COR-L47 (cell line): ENCODE measurements around the gene SAMD4A.

Experiments
- DNase-seq: peaks from one replicate; lab custom pipeline; 2025; lab: John Stamatoyannopoulos, UW

Gene SAMD4A

DNA sequence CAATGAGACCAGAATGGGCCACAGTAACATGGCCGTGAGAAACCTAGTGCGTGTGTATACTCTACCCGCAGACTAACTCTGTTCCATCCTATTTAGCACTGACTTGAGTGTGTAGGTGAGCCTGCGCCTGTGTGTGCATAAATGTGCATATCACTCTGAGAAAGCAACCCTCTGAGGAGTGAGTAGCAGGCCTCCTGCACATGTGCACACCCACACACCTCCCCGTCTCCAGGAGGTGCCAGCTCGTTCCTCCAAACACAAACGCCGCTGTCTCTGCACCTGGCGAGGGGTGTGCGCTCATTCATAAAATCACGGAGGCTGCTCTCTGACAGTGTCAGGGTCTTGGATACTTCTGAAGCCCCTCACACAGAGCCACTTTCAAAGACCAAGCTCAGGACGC is 196.8 kb downstream of the SAMD4A start:
- no peak for DNase-seq

GRCh38 chr14:54766276-54767138 is 199.6 kb downstream of the SAMD4A start:
- no peak for DNase-seq

DNA sequence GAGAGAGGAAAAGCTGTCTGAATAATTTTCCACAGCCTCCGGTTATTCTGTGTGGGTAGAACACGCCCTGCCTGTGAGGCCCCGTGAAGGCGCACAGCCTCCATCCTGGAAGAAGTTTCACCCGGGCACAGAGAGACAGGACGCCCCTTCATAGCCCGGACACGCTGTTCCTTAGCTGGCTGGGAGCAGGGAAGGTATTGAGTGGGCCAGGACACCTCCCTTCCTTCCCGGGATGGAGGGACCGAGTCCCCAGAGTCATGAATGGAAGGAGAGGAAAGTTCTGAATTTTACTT is 200.2 kb downstream of the SAMD4A start:
- no peak for DNase-seq

DNA sequence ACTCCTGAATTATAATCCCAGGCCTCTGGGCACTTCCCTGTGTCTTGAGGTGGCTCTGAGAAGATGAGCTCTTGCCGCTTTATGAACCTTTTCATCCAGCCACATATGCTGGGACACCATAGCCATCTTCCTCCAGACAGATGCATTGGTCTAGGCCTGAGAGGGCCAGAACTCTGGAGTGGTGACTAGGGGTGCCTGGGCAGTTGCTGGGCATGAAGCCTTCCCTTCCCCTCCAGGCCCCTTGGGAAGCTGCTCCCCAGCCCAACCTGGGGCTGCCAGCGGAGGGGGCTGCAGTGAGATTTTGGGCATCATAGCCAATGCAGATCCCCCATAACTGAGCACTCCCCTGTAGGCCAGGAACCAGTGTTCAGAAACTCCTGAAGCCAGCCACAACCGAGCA is 200.5 kb downstream of the SAMD4A start:
- no peak for DNase-seq

DNA sequence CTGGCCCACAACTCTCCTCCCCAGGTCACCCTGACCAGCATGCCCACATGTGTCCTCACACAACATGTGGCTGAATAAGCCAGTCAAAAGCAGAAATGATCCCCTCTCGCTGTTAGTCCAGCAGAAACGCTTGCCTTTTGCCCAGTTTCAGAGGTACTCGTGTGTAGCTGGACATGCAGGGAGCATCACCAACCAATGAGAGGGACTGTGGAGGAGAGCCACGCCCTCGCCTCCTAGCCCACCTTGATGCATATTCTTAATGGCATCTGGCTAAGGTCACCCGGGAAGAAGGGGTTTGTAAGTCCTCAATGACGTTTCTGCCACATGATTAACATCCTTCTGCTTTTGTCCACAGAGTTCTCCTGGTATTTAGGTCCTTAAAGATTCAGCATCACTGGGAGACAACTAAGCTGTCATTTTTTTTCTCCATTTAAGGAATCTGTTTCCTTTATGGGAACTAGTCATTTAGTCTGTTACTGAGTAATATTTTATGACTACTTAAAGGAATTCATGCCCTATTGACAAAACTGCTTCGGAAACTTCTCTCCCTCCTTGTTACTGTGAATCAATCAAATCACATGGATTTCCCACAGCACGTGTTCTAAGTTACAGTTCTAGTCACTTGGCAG is 201.7 kb downstream of the SAMD4A start:
- no peak for DNase-seq

DNA sequence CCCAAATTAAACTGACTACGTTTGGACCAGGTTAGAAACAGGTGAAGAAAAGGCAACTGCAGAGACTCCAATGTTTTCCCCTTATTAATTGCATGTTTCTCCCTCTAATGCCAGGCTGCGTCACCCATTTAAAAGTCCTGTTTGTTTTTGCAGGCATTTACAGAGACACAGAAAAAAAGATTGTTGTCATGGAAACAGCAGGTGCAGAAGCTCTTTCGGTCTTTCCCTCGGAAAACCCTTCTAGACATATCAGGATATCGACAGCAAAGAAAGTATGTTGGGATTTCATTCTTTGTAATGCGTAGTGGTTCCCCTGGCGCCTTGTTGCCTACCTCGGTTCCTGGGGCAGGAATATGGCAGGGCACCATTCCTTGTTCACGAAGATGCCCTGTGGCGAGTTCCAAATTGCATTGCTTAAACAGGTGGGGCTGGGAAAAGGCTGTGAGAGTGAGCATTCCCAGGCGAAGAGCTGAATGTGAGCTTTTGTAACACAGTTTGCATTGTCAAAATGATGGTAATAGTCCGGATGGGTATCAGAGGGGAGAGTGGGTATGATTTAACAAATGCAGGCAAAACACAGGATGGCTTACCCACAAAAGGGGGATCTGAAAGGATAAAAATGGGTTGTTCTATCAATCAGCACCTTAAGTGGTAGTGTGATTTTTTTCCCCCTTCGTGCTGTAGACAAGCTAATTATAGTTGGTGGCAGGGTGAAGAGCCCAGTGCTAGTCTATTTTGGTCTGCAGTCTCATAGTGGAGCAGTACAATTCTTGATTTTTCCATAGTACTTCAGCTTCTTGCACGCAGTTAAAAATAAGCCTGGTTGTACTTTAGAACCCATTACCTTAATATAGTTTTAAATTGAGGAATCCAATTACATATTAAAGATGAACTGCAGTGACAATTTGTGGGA is 203.3 kb downstream of the SAMD4A start:
- DNase-seq: peak; percentile 78

GRCh38 chr14:54771411-54772027 is 204.6 kb downstream of the SAMD4A start:
- no peak for DNase-seq

GRCh38 chr14:54772451-54772881 is 205.5 kb downstream of the SAMD4A start:
- no peak for DNase-seq

DNA sequence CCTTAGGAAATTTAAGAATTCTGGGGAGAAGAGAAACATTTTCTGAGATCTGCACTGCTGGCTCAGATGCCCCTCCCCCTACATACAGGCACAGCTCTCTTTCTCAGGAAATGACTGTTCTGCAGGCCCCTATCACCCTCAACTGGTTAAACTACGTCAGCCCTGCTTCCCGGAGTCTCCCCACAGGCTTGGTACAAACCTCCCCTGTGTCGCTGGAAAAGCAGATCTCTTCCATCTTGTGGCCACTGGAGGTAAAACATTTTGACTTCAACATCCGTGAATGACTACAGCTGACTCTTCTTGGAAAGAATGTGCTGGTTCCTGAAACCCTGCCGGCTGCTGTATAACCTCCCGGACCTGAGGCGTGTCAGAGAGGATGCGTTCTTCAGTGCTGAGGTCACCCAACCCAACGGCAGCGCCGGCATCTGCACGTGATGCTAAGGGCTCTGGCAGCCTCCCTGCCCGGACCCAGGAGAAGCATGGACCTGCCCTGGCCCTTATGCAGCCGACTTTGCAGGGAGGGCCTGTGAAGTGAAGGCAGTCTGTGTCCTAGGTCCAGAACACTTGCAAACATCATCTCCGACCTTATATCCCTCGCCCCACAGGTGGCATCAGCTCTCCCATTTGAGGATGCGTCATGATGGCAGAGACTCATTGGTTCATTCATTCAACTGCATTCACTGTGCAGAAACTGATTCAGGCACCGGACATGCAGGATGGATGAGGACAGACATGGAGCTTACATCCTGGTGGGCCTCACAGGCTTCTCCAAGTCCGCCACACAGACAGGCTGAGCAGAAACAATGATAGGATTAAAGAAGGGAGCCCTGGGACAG is 206.5 kb downstream of the SAMD4A start:
- DNase-seq: peak; percentile 85

DNA sequence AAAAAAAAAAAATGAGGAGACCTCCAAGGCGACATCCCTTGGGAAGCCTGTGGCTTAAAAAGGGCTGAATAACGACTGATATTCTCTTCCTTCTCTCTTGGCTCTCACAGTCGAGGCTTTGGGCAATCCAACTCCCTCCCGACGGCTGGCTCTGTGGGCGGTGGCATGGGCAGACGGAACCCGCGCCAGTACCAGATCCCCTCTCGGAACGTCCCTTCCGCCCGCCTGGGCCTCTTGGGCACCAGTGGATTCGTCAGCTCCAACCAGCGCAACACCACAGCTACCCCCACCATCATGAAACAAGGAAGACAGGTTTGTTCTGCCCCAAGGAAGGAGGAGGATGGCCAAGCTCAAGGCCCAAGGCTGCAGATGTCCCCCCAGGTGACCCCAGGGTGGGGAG is 207.9 kb downstream of the SAMD4A start:
- DNase-seq: no peak

- no peak for DNase-seq
These were observed 208.7 kb downstream of the SAMD4A start for GRCh38 chr14:54775486-54776140.

GRCh38 chr14:54776361-54777001 is 209.6 kb downstream of the SAMD4A start:
- peak; percentile 28 for DNase-seq

DNA sequence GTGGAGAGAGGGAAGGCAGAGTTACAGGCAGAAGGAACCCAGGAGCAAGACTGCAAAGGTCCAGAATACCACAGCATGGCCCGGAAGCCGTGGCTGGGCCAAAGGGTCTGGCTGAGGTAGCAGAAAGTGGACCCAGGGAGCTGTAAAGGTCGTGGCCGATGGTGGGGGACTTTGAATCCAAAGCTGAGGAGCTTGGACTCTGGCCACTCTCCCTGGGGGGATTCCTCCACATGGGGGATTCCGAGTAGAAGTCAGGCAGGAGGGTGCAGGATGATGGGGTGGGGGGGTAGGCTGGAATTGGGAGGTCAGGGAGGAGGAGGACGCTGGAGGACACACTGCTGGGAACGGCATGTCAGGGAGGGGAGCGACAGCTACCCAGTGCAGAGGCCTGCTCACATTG is 210.5 kb downstream of the SAMD4A start:
- no peak for DNase-seq

- no peak for DNase-seq
These were observed 211.9 kb downstream of the SAMD4A start for GRCh38 chr14:54778618-54779345.

DNA sequence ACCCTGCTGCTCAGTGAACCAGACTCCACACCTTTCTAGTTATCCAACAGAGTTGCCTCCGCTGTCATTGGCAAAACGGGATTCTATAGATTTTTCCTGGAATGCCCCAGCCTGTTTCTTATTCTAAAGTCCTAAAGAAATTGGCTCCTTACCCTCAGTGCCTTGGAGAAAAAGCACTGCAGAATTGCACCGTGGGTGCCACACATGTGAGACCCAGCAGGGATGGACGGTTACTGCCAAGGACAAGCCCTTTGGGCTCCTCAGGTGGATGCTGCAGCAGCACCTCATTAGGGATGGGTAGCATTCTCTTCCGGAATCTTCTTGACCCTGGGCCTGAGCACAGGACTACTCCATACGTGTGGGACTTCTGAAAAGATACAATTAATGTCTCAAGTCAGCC is 214.2 kb downstream of the SAMD4A start:
- DNase-seq: no peak

GRCh38 chr14:54781961-54782750 is 215.2 kb downstream of the SAMD4A start:
- DNase-seq: no peak

- DNase-seq: peak; percentile 25
These were observed 216.1 kb downstream of the SAMD4A start for GRCh38 chr14:54782751-54783659.

- no peak for DNase-seq
These were observed 216.7 kb downstream of the SAMD4A start for GRCh38 chr14:54783660-54784015.
